Glomerular visceral epithelial cell (primary cell): Measurements from ENCODE around the gene LYL1.

Experiments used
- DNase-seq: peaks from one replicate; pipeline ENCODE4 v3.0.0-alpha.2; 2016; ENCODE audit errors: extremely low spot score

The LYL1 gene

DNA sequence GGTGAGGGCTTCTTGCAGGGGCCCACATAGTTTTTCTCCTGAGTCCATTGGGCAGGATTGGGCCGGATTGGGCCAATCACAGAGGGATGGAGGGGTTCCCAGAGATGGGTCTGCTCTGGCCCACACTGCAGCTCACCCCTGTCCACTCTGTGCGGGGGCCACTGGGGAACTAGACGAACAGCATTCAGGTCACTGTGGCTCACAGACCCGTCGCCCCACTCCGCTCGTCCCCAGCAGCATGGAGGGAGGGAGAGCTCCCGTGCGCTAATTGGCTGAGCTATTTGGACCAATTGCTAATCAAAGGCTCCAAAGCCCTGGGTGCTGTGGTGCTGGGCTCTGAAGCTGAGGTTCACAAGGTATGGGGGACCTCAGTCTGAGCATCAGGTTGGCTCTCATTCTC lies 26.7 kb upstream of the LYL1 start:
- no peak for DNase-seq

DNA sequence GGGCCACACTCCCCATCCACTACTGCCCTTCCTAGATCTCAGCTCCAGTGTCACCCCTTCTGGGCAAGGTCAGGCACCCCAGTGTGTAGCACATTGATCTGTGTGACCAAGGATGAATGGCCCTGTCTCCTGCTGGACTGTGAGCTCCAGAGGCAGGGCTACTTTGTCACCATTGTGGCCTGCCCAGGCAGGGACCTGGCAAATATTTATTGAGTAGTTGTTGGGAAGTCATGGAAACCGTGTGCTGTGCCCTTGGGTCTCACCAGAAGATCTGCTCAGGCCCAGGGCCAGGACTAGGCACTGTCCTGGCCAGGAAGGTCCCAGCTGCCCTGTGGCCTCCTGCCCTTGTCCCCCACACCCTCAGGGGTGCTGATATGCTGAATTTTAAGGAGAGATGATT lies 25.9 kb upstream of the LYL1 start:
- no peak for DNase-seq

DNA sequence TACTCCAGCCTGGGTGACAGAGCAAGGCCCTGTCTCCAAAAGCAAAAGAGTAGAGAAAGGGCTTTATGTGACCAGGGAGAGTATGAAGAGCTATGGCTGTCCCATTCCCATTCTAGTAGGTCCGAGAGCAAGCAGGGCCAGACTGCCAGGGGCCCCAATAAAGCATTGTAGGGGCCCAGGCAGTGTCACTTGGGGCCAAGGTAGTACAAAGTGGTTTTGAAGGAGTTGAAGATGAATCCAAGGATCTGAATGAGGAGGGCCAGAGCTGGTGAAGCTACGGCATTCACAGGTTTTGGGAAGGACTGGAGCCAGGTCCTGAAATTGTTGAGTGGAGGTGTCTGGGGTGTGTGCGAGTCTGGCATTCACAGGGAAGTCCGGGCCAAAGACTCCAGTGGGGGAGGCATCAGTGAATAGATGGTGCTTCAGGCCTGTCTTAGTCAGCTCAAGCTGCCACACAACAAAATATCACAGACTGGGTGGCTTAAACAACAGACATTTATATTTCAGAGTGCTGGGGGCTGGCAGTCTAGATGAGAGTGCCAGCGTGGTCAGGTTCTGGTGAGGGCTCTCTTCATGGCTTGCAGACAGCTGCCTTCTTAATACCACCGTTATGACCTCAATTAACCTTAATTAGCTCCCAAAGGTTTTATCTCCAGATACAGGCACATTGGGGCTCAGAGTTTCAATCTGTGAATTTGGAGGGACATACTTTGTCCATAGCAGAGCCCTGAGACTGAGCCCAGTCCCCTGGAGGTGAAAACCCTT lies 25.3 kb upstream of the LYL1 start:
- DNase-seq: no peak

DNA sequence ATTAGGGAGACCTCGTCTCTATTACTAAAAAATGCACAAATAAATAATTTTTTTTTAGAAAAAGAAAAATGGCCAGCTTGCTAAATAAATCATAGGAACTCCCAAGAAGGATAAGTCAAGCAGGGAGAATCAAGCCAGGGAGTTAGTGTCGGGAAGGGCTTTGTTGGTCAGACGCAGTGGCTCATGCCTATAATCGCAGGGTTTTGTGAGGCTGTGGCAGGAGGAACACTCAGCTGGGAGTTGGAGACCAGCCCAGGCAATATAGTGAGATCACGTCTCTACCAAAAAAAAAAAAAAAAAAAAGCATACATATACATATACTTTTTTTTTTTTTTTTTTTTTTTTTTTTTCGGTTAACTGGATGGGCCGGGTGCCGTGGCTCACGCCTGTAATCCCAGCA lies 24.4 kb upstream of the LYL1 start:
- DNase-seq: no peak

DNA sequence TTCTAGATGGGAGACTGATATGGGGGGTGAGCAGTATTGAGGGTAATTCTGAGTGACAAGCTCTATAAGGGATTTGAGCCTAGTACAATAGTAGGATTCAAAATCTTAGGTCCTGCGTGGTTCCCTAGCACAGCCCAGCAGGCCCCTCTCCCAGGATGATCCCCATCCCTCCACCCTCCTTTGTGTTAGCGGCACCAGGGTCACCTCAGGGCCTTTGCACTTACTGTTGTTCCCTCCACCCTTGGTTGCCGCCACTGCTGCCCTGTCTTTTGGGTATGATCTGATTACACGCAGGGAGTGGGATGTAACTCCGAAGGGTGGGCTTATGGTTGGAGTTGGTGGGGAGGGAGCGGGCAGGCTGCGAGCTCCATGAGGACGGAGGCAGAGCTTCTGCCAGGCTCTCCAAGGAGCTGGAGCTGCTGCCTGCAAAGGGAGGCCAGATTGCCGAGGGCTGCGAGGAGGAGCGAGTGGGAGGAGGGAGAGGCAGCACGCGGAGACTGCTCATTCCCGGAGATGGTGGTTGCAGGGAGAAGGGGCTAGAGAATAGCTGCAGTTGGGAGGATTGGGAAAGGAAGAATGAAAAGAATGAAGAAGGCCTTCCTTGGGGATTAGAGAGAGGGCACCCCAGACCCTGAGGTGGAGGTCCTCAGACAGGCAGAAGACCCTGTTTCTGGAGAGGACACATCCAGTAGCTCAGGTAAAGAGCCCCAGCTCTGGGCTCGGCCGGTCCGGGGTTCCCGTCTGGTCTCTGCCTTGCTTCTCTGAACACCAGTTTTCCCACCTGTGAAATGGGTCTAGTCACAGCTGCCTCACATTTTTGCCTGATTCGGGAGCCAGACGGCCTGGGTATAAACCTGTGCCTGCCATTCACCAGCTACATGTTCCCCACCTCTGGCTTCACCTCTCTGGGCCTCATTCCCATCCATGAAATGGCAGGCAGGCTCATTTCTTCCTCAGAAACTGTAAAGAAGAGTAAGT lies 20.6 kb upstream of the LYL1 start:
- DNase-seq: no peak

DNA sequence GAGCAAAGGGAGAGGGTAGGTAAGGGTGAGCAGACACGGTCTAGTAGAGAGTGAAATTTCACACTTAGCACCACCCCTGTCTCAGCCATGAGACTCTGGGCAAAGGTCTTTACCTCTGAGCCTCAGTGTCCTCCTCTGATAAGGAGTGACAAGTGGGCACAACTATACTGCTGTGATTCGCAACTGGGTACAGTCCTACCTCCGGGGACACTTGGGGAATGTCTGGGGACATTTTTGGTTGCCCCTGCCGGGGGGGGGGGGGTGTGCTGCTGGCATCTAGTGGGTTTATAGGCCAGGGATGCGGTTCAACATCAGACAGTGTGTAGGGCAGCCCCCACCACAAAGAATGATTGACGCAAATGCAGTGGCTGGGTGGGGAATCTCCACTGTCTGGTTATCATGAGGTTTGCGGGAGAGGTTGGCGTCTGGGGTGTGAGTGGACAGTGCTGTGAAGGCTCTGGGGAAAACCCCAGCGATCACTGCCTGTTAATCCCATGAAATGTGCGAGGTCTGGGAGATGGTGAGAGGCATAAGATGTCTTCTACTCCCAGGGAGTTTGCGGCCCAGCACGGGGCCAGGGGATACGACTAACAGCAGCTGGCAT lies 19.7 kb upstream of the LYL1 start:
- peak; percentile 87 for DNase-seq

DNA sequence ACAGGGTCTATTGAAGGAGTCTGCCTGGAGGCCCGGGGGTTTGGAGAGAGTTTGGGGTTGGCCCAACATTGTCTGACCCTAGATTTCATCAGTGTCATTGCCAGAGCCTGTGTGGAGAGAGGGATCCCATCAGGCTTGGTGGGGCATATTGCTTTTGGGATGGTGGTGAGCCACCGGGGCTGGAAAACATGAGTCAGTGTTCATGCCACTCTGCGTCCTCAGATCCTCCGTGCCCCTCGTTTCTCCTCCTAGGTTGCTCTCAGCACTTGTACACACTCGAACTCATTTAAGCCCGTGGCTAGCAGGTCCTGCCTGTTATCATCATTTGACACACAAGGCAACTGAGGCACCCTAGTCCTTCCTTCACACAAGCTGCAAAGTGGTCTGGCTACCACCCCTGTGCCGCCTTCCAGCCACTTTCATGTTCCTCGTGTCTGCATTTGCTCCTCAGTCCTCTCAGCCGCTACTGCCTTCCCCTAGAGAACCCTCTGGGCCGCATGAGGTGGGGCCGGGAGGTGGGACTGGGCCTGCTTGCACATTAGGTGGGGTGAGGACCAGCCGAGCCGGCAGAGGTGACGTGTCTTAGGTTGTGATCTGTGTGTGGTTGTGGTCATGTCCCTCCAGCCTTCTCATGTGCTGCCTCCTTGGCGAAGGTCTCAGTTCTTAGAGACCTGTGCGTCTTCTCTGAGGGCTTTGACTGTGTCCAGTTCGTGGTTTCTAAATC lies 19.1 kb upstream of the LYL1 start:
- peak; percentile 92 for DNase-seq

DNA sequence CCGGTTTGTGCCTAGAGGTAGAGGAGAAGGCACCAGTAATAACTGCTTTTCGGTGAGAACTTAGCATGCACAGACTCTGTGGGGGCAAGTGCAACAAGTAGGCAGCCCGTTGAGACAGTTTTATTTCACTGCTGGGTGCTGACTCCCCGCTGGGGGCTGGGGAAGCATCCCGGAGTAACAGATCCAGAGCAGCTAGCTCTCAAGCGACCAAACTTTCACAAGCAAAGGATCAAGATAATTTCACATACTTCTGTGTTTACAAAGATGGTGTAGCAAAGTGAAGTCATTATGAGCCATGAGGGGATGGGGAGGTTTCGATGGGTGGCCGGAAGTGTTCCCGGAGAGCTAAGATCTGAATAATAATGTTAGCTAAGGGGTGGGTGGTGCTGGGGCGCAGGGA lies 18.2 kb upstream of the LYL1 start:
- peak; percentile 44 for DNase-seq

DNA sequence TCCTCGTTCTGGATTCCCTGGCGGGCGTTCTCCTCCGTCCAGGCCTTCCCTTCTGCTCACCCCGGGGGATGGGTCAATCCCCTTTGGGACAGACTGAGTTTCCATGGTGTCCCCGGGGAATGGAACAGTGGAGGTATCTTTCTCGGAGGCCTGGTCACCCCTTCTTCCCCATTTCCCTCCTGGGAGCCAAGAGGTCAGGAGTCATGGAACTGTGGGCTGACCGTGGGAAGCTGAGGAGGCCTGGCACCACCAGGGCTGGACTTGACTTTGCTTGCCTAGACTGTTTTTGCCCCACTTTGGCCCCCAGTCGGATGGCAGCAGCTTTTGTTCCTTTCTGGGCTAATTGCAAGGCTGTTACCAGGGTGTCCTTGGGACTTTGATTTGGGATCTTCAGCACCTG lies 17.4 kb upstream of the LYL1 start:
- DNase-seq: no peak

DNA sequence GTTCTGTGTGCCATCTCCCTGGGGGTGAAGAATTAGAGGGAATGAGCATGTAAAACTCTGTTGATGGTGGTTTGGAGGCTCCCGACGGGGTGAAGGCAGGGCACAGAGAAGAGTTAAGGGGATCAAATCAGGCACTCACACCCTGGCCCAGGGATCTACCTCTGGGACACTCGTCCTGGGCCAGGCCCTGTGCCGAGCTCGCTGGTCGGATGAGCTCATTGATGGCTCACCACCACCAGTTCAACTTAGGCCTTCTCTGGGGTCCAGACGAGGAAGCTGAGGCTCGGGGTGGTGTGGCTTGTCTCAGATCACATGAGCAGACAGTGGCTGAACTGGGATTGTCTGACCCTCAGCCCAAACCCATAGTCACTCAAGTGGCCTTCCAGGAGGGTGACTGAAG lies 17.0 kb upstream of the LYL1 start:
- no peak for DNase-seq

DNA sequence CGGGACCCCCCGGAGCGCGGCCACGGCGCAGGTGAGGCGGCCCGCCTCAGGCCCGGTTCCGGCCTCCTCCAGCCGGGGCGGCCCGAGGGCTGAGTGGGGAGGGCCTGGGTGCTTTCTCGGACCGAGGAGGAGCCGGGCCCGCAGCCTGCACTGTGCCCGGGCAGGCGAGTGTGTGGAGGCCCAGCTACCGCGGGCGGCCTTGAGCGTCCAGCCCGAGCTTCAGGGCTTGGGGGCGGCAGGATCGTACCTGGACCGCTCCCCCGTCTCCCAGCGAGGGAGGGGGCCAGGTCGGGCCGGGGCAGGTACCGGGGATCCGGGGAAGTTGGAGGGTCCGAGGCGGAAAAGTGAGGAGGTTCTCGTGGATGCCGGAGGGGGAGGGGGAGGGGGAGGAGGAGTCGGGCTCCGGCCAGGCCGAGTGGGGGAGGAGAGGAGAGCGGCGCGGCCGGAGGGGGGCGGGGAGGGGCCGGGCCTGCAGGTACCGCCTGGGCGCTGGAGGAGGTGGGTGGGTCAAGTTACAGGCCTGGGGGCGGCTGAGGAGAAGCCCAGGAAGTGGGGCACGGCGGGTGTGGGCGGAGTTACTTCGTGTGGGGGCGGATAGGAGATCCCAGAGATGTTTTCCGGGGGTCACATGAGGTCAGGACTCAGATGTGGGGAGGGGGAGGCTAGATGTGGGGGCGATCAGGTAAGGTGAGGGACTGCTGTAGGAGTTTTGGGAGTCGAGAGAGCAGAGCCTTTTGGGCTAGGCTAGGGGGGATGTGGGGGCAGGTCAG lies 16.0 kb upstream of the LYL1 start:
- DNase-seq: peak; percentile 69

DNA sequence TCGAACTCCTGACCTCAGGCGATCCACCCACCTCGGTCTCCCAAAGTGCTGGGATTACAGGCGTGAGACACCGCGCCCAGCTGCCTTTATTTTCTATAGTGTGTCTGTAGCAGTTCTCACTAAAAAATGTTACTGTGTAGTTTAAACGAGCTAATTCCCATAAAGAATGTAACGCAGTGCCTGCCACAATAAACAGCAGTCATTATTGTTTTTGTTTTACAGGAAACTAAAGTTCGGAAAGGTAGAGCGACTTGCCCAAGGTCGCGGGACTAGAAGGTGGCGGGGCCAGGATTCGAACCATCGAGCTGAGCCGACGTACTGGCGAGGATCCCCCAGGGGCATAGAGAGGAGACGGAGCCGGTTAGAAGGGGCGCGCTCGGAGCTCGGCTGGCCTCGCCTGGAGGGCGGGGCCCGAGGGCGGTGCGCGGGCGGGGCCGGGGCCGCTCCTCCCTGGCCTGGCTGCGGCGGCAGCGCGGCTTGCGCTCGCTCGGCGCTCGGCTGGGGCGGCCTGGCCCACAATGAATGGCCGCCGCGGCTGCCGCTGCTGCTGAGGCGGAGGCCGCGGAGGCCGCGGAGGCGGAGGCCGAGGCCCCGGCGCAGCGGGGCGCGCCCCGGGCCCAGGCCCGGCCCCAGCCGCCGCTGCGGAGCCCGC lies 15.2 kb upstream of the LYL1 start, which contains the start of gene NACC1:
NACC1 (plus strand) TSS at position 493 of the 652 bp plus-strand sequence. CDS start 16,944 bp downstream, outside the sequence.
- peak; percentile 93 for DNase-seq

DNA sequence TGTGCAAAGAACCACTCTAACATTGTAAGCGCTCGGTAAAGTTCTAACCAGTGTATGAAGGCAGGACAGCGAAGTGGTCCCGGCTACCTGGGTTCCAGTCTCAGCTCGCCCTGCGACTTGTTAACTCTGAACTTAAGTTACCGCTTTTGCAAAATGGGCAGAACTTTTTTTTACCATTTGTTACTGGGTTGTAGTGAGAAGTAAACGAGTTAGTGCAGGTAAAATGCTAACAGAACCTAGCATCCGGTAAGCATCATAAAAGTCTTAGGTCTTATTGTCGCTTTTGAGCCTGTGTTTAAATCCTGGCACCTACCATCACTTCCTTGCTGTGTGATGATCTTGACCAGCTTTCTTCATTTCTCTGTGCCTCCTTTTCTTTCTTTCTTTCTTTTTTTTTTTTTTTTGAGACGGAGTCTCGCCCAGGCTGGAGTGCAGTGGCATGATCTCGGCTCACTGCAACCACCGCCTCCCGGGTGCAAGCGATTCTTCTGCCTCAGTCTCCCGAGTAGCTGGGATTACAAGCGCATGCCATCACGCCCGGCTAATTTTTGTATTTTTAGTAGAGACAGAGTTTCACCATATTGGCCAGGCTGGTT lies 14.6 kb upstream of the LYL1 start:
- no peak for DNase-seq

DNA sequence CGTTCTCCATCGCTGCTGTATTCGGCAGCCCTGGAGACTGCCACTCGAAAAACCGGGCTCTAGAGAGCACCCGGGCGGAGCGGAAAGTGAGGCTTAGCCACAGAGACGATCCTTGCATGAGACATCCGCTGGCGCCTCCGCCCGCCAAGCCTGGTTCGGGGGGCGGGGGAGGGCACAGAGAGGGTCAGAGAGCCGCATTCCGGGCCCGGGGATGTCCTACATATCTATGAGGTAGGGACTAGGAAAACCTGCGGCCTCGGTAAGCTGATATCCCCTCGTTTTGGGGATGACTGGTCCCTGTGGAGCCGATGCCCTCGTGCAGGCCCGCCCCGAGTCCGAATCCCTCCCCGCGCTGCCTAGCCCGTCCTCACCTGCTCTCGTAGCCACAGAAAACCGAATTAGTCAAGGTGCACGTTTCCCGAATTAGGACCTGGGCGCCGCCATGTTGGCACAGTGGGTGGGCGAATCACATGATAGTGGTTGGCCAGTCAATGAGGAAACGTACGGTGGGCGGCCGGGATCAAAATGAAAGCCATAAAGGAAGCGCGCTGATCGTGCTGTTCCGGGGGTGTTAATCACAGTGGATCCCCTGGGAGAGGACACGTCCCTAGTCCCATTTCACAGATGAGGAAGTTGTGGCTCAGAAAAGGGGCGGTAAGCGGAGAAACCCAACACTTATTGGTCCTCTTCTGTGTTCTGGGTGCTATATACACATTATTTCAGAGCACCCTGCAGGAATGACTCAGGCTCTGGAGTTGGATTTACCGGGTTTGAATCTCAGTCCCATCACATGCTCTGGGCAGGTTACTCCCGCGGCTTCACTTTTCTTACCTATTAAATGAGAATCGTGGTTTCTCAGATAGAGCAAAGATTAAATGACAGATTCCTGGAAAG lies 13.9 kb upstream of the LYL1 start, which contains the start of gene TRMT1:
TRMT1 (minus strand) TSS at position 459 of the 894 bp plus-strand sequence; CDS start at position 118, 341 bp downstream.
- peak; percentile 90 for DNase-seq

DNA sequence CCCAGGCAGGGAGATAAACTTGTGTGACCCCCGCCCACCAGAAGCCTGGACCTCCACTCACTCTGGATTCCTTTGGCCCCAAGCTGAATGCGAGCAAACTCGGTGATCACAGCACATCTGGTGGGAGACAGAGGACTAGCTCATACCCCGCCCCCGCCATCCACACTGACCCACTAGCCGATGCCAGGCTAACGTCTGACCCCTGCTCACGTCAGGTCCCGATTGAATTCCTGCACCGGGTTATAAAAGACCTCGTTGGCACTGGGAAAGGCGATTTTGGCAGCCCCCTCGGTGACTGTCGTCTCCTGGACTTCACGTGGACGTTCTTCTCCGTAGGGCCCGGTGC lies 13.3 kb upstream of the LYL1 start:
- no peak for DNase-seq

DNA sequence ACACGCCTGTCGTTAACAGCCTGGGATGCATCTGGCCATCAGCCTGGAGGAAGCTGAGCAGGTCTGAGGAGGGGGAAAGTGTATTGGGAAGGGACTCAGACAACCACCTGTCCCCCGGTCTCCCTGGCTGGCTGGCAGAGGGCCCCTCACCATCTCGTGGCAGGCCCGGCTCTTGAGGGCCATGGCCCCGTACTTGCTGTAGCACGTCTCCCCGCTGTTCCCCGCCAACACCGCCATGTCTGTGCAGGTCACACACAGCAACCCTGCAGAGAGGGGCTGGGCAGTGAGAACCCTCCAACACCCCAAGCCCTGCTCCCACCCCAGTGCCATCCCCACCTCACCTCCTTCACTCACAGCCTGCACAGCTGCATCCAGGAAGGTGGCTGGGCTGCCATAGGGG lies 9.9 kb upstream of the LYL1 start:
- DNase-seq: no peak

DNA sequence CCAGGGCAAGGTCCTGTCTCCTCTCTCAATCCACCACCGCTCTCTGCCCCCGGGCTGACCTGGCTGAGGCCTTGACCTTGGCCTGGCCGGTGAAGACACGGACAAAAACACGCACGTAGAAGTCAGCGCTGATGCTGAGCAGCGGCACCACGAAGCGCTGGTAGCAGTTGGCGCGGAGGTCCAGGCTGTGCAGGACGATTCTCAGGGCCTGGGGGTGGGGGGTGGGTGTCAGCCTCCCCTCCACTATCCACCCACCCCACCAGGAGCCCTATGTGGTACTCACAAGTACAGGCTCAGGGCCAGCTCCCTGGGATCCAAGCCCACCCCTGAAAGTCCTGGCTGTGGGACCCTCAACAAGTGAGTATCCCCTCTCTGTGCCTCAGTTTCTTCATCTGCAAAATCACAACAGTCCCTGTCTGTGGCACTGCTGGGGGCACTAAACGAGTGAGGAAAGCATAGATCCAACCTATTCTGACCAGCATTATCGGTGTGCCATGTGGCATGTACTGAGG lies 7.5 kb upstream of the LYL1 start:
- DNase-seq: no peak

DNA sequence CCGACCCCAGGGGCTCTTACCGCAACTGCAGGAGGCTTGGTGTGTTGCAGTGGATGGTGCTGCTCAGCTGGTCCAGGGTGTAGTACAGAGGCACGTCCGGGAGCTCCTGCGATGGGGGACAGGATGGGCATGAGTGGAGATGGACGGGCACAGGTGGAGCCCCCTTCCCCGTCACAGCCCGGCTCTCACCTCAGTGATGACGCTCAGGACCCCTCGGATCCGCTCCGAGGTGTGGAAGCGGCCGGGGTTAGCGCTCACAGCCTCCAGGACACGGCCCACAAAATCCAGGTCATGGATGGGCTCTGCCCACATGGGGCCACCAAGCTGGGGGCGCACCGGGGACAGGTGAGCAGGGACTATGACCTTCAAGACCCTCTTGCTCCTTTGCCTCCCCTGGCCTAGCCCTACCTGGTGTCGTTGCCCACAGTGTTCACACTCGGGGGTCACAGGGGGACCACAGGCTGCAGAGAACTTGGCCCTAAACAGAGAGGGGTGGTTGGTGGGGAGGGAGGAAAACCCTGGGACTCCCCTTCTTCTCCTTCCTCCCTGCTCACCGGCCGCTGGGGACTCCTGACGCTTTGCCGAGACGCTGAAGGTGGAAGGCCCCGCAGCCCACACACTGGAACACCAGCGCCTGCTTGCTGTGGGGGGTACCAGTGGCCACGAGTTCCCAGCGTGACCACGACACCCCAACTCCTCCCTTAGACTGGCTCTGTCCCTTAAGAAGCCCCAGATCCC lies 6.9 kb upstream of the LYL1 start:
- DNase-seq: no peak
